Endothelial cell of umbilical vein (primary cell): ENCODE results near the gene POLR2B. TPM values are rescaled to one million over a fixed set of nuclear protein-coding genes. Genes with fewer than 3 reads are reported as not detected.

ENCODE experiments used
- BruUV-seq: library from RNA; stranded (reverse); fragments of 400-500 nt; replicated peaks from 2 replicates; lab custom pipeline; 2021; lab: Mats Ljungman, UMichigan
- CTCF ChIA-PET: fragments of 300-600, 350-600 bp; sonication (Branson Sonifier 250); formaldehyde crosslinking; loops from one replicate; lab custom pipeline; 2021; ENCODE audit warnings: antibody characterized with exemption, inconsistent platforms; lab: Charles Lee
- POLR2A ChIA-PET: fragments of 300-600, 350-600 bp; sonication (Branson Sonifier 250); formaldehyde crosslinking; loops from one replicate; lab custom pipeline; 2021; ENCODE audit warnings: antibody characterized with exemption, inconsistent platforms; lab: Charles Lee
- DNase-seq: peaks from one replicate; pipeline ENCODE4 v3.0.0-alpha.2; 2011; ENCODE audit warnings: low read depth, low spot score
- FAIRE-seq: peaks from 2 replicates; lab custom pipeline; 2011; peaks lifted over from hg19 to GRCh38; lab: Jason Lieb, UNC
- H2AFZ ChIP-seq: 2 replicates; pipeline ENCODE4 v1.6.0; 2012; ENCODE audit warnings: low read depth, low read length, control low read depth, inconsistent platforms
- H3K27ac ChIP-seq: 2 replicates; pipeline ENCODE4 v1.5.1; 2011; ENCODE audit warnings: low read depth, mild to moderate bottlenecking, control low read depth, low read length, moderate library complexity; ENCODE audit not compliant: insufficient read depth
- H3K27me3 ChIP-seq, 2 experiments: 2 replicates each; pipeline versions ENCODE4 v1.6.0 to v1.6.1; 2011; ENCODE audit warnings: low read length in 2 of 2, mixed read lengths in 1 of 2; ENCODE audit not compliant: control insufficient read depth in 2 of 2, insufficient read depth in 2 of 2
- H3K36me3 ChIP-seq, 2 experiments: 2 replicates in 1 of 2; 3 replicates in 1 of 2; pipeline ENCODE4 v1.5.1; 2011; ENCODE audit warnings: low read length in 2 of 2, mild to moderate bottlenecking in 1 of 2, moderate library complexity in 1 of 2; ENCODE audit not compliant: control insufficient read depth in 2 of 2, insufficient read depth in 2 of 2; ENCODE audit errors: extremely low read depth in 1 of 2
- H3K4me1 ChIP-seq: 3 replicates; pipeline ENCODE4 v1.5.1; 2011; ENCODE audit warnings: mild to moderate bottlenecking, low read length; ENCODE audit not compliant: control insufficient read depth, insufficient read depth; ENCODE audit errors: extremely low read depth
- H3K4me2 ChIP-seq: 2 replicates; pipeline ENCODE4 v1.6.1; 2011; ENCODE audit warnings: low read length, control low read depth, mixed read lengths; ENCODE audit not compliant: insufficient read depth
- H3K4me3 ChIP-seq, 3 experiments: fragments of 200-600 bp in 1 of 3; sonication (generic), shearing (Covaris generic) in 1 of 3; replicated peaks in 1 of 3; 2 replicates each; pipeline ENCODE4 v1.5.1; 2011 to 2016; ENCODE audit warnings: control low read depth in 3 of 3, low read length in 3 of 3, mild to moderate bottlenecking in 2 of 3, inconsistent platforms in 1 of 3, low read depth in 1 of 3, moderate library complexity in 1 of 3; ENCODE audit not compliant: insufficient read depth in 1 of 3
- H3K79me2 ChIP-seq: 2 replicates; pipeline ENCODE4 v1.6.0; 2012; ENCODE audit warnings: low read length, inconsistent platforms; ENCODE audit not compliant: control insufficient read depth, insufficient read depth
- H3K9ac ChIP-seq: replicated peaks from 2 replicates; pipeline ENCODE3; 2011; ENCODE audit warnings: low read length, control low read depth; ENCODE audit not compliant: insufficient read depth; ENCODE audit errors: extremely low read depth
- H3K9me1 ChIP-seq: replicated peaks from 3 replicates; pipeline ENCODE4 v1.6.0; 2011; ENCODE audit warnings: mild to moderate bottlenecking, low read length; ENCODE audit not compliant: control insufficient read depth, insufficient read depth; ENCODE audit errors: extremely low read depth
- H3K9me3 ChIP-seq: replicated peaks from 2 replicates; pipeline ENCODE4 v1.5.1; 2012; ENCODE audit warnings: low read length, inconsistent platforms; ENCODE audit not compliant: control insufficient read depth, insufficient read depth
- H4K20me1 ChIP-seq: replicated peaks from 2 replicates; pipeline ENCODE3; 2011; ENCODE audit warnings: mild to moderate bottlenecking, low read length; ENCODE audit not compliant: control insufficient read depth, insufficient read depth; ENCODE audit errors: extremely low read depth
- EZH2 ChIP-seq: IDR thresholded peaks from 2 replicates; pipeline ENCODE4 v1.6.1; 2012; ENCODE audit warnings: borderline replicate concordance, low read depth, mild to moderate bottlenecking, moderate library complexity, low read length, inconsistent platforms; ENCODE audit not compliant: severe bottlenecking
- FOS ChIP-seq: IDR thresholded peaks from 2 replicates; pipeline ENCODE4 v1.6.1; 2011; ENCODE audit warnings: mild to moderate bottlenecking, low read length, moderate library complexity, borderline replicate concordance; ENCODE audit not compliant: insufficient read depth
- GATA2 ChIP-seq: IDR thresholded peaks from 2 replicates; pipeline ENCODE4 v1.7.0; 2011; ENCODE audit warnings: low read depth, mild to moderate bottlenecking, moderate library complexity, mixed read lengths, low read length; ENCODE audit not compliant: insufficient read length, insufficient read depth
- JUN ChIP-seq: IDR thresholded peaks from 2 replicates; pipeline ENCODE4 v1.6.1; 2011; ENCODE audit warnings: borderline replicate concordance, low read depth; ENCODE audit not compliant: insufficient read length, insufficient read depth
- MYC ChIP-seq: IDR thresholded peaks from one replicate; pipeline ENCODE4 v1.6.1; 2011; ENCODE audit warnings: mild to moderate bottlenecking, low read depth, low read length
- POLR2A ChIP-seq: IDR thresholded peaks from 2 replicates; pipeline ENCODE4 v1.6.1; 2012; ENCODE audit warnings: low read depth, mild to moderate bottlenecking, control low read depth, low read length
- POLR2AphosphoS5 ChIP-seq: IDR thresholded peaks from 2 replicates; pipeline ENCODE4 v1.6.1; 2012; ENCODE audit warnings: low read depth, mild to moderate bottlenecking, control low read depth, low read length, moderate library complexity; ENCODE audit not compliant: insufficient read depth
- dilution Hi-C: fragments of 300-500 bp; cut with MboI; formaldehyde crosslinking; loops from one replicate; pipeline ENCODE4 v1.15.0; 2019; ENCODE audit warnings: low sequenced_read_pairs; ENCODE audit not compliant: extremely low pct_ligation_motif_present
- intact Hi-C: fragments of 100-400 bp; cut with micrococcal nuclease; formaldehyde crosslinking; loops from one replicate; pipeline ENCODE4 v1.10.0; 2022
- polyA plus RNA-seq, 4 experiments: library from polyadenylated mRNA; depleted of rRNA in 3 of 4; stranded (reverse) in 3 of 4; unstranded in 1 of 4; fragments of >200 nt; gene quantifications; 2 replicates each; pipeline versions ENCODE4 v1.2.1 to v1.2.3, GENCODE V29; 2011 to 2012; ENCODE audit warnings: missing spikeins in 1 of 4
- total RNA-seq: library from RNA; stranded (reverse); gene quantifications from 2 replicates; pipeline ENCODE4 v1.2.3, GENCODE V29; 2021
- TF ChIP-seq, protein P1 (sequence below), 2 donors: IDR thresholded peaks; 1 replicate in 1 of 2; 2 replicates in 1 of 2; pipeline ENCODE4 v1.5.1; 2011; ENCODE audit warnings: low read length in 2 of 2, mild to moderate bottlenecking in 2 of 2, moderate library complexity in 2 of 2, control low read depth in 1 of 2, inconsistent platforms in 1 of 2, low read depth in 1 of 2; ENCODE audit not compliant: insufficient read depth in 1 of 2; ENCODE audit errors: extremely low read depth in 1 of 2
- TF ChIP-seq, protein P2 (sequence below): IDR thresholded peaks from 2 replicates; pipeline ENCODE4 v1.6.1; 2011; ENCODE audit not compliant: insufficient read depth, insufficient read length

The POLR2B gene
- total and polyA plus RNA-seq, 2 donors (not counting 3 experiments of a cell fraction or from before 2014, with no cell fraction given) = 75.5 to 148 TPM

DNA sequence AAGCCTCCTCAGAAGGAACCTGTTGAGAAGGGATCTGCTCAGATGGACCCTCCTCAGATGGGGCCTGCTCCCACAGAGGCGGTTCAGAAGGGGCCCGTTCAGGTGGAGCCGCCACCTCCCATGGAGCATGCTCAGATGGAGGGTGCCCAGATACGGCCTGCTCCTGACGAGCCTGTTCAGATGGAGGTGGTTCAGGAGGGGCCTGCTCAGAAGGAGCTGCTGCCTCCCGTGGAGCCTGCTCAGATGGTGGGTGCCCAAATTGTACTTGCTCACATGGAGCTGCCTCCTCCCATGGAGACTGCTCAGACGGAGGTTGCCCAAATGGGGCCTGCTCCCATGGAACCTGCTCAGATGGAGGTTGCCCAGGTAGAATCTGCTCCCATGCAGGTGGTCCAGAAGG is 48.1 kb upstream of the POLR2B start:
- no peaks in the 10 kb centered on the region for H4K20me1 ChIP-seq
- no peaks in the 10 kb centered on the region for H3K9me3 ChIP-seq
- no peak overlapping the region for H3K4me2 ChIP-seq
- DNase-seq (no peak), FAIRE-seq (no peak)
- no peak overlapping the region for H3K27ac ChIP-seq
- H2AFZ ChIP-seq = no peak overlapping the region
- POLR2A ChIA-PET = interaction anchor here (1.1 kb wide), 1 partner anchor 27 kb away, joined by 3 read pairs; no protein-coding TSS in a partner anchor
- H3K36me3 ChIP-seq = peaks cover 14% of the 10 kb centered on the region in 2 experiments
- CTCF ChIA-PET = interaction anchor here (0.7 kb wide), 1 partner anchor 13 kb away, joined by 3 read pairs; no protein-coding TSS in a partner anchor
- TF ChIP-seq, protein P1, sequence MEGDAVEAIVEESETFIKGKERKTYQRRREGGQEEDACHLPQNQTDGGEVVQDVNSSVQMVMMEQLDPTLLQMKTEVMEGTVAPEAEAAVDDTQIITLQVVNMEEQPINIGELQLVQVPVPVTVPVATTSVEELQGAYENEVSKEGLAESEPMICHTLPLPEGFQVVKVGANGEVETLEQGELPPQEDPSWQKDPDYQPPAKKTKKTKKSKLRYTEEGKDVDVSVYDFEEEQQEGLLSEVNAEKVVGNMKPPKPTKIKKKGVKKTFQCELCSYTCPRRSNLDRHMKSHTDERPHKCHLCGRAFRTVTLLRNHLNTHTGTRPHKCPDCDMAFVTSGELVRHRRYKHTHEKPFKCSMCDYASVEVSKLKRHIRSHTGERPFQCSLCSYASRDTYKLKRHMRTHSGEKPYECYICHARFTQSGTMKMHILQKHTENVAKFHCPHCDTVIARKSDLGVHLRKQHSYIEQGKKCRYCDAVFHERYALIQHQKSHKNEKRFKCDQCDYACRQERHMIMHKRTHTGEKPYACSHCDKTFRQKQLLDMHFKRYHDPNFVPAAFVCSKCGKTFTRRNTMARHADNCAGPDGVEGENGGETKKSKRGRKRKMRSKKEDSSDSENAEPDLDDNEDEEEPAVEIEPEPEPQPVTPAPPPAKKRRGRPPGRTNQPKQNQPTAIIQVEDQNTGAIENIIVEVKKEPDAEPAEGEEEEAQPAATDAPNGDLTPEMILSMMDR (IDR thresholded peaks at IDR 0.05; ENCODE audit: extremely low read depth in 1 of 2, insufficient read depth in 1 of 2, low read depth in 1 of 2, low read length in 2 of 2) = no peak
- TF ChIP-seq JUN (no peak), MYC (no peak), GATA2 (no peak), POLR2A (no peak), FOS (no peak), EZH2 (no peak), POLR2AphosphoS5 (no peak)
- TF ChIP-seq, protein P2, sequence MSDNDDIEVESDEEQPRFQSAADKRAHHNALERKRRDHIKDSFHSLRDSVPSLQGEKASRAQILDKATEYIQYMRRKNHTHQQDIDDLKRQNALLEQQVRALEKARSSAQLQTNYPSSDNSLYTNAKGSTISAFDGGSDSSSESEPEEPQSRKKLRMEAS = no peak
- peaks cover 10% of the 10 kb centered on the region for H3K79me2 ChIP-seq
- BruUV-seq = no TSS peak
- dilution Hi-C loops (no loop called here), intact Hi-C loops (no loop called here)
- no peaks in the 10 kb centered on the region for H3K4me1 ChIP-seq
- no peaks in the 10 kb centered on the region for H3K27me3 ChIP-seq
- H3K9me1 ChIP-seq = no peaks in the 10 kb centered on the region
- no peak overlapping the region for H3K9ac ChIP-seq
- H3K4me3 ChIP-seq = no peak overlapping the region
